HG03558 (cell line): Measurements from ENCODE around the gene ZNF22.
A peak's percentile ranks its signal among the peaks of the same experiment; 100 is the strongest.

Source experiments
- ATAC-seq: cut with Tn5 transposase; IDR thresholded peaks from one replicate; pipeline ENCODE4 v1.9.1; 2021; ENCODE audit warnings: moderate number of reproducible peaks; ENCODE audit not compliant: unreplicated experiment; ENCODE audit errors: extremely low read depth

The ZNF22 gene

GRCh38 chr10:44975431-44976331 is 25.0 kb upstream of the ZNF22 start:
- no peak for ATAC-seq

DNA sequence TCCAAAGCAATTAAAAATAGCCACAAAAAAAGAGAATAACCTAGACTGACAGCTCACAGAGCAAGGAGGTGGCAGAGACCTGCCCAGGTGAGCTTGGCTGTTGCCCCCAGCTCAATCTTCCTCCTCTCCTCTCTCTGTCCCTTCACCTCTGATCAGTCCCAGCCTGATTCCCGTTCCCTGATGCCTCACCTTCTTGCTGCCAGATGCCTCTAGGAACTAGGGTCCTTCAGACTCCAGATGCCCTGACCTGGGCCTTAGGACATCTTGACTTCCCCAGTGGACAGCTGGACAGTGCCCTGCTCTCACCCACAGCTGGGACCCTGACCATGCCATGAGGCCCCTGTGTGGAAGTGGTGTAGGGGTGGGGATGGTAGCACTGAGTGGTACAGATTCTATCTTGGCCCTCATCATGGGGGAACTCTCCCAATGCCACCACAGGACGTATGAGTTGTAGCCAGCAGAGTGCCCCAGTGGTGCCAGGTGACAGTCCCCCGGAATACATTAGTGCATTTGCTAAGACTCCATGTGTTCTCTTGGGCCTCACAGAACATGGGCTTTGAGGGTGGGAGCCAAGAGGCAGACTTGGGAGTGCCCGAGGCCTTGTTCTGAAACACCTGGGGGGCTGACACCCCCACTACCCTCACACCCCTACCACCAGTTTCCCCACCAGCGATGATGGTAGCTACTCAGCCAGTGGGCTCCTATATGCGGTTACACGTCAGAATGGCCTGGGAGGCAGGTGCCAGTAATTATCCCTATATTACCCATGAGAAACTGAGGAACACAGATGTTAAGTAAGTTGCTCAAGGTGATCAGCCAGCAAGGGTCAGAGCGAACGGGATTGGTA is 24.1 kb upstream of the ZNF22 start:
- ATAC-seq: no peak

- ATAC-seq: no peak
Observed at GRCh38 chr10:44977287-44978212, 23.2 kb upstream of the ZNF22 start.

- no peak for ATAC-seq
Observed at GRCh38 chr10:44978213-44978569, 22.5 kb upstream of the ZNF22 start.

GRCh38 chr10:44978570-44979280 is 22.0 kb upstream of the ZNF22 start, which contains the start of gene DEPP1:
Gene DEPP1, minus strand, starts transcription at chr10:44978809. Its CDS starts 779 bp downstream, at chr10:44978030.
- no peak for ATAC-seq

DNA sequence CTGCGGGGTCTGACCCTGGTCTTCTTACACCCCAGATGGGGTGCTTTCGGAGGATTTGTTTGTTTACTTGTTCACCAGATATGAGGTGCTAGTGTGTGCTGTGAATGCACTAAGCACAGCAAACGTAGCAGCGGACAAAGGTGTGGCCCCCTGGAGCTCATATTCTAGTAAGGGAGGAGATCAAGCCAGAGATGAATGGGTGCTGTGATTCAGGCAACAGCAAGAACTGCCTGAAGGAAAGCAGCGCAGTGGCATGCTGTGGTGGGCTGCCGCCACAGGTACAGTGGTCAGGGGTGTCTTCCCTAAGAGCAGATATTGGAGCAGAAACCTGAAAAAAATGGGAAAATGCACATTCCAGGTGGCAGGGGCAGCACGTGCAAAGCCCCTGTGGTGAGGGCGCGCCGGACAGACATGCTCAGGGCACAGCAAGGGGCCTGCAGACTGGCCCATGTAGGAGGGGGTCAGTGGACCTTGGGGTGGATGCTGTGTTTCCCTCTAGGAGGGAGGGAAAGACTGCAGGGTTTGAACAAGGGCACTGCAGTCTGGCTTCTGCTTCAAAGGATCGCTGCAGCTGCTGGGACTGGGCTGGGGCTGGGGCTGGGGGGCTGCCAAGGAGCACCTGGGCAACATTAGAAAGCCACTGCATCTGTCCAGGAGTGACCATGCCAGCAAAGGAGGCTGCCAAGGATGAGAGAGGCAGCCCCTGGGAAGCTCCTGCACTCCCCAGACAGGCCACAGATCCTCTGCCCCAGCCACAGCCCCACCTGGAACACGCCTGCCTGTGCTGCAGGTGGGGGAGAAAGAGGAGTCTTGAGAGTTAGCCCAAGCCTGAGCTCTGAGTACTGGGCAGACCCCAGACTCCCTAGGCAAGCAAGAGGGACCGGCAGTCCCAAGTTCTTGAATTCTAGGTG is 21.2 kb upstream of the ZNF22 start:
- no peak for ATAC-seq

DNA sequence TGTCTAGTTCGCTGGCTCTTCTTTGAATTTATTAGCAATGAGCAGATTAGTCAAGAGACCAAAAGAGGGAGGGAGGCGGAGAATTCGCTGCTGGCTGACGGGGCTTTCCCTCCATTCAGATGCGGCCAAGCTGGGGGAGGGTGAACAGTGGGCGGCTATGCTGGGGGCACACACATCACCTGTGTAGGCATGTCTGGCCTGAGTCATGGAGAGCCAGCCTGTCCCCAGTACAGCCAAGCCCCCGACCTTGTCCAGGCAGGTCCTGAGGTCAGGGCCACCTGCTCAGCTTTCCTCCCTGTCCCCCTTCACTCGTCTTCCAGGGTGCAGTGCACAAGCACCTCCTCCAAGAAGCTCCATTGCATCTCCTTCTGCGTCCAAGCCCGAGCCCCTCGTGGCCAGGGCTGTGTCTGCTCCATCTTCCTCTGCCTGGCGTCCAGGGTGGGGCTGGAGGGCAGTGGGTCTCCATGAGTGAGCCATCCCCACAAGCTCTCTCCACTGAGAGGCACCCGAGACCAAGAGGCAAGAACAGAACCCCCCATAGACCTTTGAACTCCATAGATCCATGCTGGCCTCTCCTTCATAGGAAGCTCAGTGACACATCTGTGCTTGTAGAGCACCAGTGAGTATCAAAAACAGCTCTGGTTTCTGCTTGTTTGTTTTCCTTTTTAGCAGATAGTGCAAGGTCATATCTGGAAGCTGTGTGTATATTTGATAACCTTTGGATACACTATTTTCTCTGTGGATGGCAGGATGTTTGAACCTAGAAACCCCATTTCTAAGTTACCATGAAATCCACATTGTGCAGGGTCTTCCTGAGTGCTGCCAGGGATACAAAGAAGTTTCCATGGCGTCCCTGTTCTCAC is 20.2 kb upstream of the ZNF22 start:
- ATAC-seq: no peak

- ATAC-seq: peak; percentile 39
Observed at GRCh38 chr10:44981172-44982113, 19.3 kb upstream of the ZNF22 start.

GRCh38 chr10:44982114-44982460 is 18.6 kb upstream of the ZNF22 start:
- no peak for ATAC-seq

GRCh38 chr10:44982496-44982895 is 18.2 kb upstream of the ZNF22 start:
- ATAC-seq: no peak

DNA sequence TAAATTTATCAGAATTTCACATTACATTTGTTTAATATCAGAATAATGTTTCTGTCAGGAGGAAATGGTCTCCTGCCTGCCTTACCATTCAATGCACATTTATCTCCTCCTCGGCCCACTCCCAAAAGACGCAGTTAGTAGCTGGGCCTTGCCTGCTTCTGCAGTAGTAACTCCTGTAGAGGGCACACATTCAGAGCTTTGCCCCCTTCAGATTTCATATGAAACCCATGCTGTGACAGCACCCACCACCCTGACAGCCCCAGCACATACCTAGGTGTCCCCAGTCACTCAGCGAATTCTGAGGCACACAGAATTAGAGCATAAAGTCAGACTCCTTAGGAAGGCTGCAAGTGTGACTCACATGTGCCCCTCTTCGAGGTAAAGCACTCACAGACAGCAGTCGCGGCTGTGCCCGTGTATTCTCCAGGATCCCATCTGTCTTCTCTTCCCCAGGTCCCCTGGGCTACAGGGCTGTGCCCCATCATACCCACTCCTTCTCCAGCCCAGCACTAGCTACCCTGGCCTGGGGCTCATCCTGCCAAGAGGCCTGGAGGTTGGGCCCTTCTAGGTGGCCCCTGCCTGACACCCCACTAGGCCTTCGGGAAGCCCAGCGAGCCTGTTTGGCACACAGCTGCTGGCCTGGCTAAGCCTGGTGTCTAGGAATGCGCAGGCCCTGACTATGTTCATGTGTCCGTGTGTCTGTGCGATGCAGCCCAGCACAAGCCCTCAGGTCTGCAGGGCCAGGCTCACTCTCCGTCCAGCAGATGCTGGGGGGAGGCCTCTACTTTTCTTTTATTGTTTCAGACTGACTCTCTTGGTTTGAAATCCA is 17.4 kb upstream of the ZNF22 start:
- ATAC-seq: no peak

GRCh38 chr10:44983895-44984278 is 16.8 kb upstream of the ZNF22 start:
- no peak for ATAC-seq

DNA sequence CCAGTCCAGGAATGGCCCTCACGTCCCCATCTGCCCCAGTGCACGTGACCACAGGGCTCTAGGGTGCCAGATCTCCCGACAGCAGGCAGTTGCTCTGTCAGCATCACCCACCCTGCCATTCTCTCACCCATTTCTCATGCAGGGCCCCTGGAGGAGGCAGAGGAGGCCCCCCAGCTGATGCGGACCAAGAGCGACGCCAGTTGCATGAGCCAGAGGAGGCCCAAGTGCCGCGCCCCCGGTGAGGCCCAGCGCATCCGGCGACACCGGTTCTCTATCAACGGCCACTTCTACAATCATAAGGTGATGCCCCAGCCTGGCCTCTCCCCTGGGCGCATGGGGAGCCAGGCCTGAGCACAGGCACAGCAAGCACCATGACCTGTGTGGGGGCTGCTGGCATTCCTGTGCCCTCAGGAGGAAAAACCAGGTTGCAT is 16.0 kb upstream of the ZNF22 start:
- no peak for ATAC-seq

DNA sequence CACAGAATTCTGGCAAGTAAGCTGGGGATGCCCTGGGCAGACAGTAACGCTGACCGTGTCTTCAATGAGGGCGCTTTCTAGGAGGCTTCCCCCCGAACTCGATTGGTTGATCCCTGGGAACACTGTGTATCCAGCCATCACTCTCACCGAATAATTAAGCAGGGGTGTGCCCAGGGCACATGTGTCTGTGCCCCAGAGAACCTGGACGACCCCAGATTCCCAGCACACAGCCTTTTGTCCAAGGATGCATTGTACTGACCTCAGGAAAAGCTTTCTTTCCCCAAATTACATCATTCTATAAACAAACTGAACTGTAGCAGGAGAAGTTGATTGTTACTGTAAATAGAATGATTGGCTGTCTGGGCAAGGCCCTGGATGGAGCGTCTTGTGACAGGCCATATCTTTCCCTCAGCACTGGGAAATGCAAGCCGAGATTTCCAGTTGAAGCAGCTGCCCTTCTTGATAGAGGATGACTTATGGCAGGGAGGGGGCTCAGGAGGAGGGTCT is 15.5 kb upstream of the ZNF22 start:
- ATAC-seq: no peak

GRCh38 chr10:44986179-44986578 is 14.5 kb upstream of the ZNF22 start:
- ATAC-seq: no peak

GRCh38 chr10:44986670-44987069 is 14.1 kb upstream of the ZNF22 start:
- ATAC-seq: no peak
